Measurements from ENCODE around the gene CSNK1D.

The CSNK1D gene

DNA sequence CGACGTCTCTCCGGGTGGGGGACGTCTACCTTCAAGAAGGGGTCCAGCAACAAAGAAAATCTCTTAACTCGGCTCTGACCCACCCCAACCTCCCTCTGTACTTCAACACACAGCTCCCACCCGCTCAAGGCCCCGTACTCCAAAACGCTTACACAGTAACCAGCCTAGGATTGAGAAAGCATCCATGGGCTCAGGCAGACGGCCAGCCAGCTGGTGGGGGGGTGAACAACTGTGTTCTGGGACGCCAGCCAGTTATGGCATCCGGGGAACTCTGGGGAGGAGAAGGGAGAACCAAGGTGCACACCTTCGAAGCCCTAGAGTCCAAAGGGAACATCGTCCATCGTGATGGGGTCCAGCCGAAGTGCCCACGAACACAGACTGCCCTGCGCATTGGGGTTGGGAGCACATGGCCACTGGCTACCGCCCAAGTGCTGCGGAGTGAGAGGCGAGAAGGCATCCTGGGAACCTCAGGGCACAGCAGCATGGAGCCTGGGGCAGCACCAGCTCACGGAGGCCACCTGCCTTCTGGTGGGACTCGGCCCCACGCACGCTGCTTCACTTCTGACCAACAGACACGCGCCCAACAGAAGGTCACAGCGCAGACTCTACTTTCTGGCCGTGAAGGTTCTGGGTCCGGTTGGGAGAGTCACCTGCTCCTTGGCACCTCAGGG, 30.4 kb downstream of the CSNK1D start:
- TF ChIP-seq, protein P1, sequence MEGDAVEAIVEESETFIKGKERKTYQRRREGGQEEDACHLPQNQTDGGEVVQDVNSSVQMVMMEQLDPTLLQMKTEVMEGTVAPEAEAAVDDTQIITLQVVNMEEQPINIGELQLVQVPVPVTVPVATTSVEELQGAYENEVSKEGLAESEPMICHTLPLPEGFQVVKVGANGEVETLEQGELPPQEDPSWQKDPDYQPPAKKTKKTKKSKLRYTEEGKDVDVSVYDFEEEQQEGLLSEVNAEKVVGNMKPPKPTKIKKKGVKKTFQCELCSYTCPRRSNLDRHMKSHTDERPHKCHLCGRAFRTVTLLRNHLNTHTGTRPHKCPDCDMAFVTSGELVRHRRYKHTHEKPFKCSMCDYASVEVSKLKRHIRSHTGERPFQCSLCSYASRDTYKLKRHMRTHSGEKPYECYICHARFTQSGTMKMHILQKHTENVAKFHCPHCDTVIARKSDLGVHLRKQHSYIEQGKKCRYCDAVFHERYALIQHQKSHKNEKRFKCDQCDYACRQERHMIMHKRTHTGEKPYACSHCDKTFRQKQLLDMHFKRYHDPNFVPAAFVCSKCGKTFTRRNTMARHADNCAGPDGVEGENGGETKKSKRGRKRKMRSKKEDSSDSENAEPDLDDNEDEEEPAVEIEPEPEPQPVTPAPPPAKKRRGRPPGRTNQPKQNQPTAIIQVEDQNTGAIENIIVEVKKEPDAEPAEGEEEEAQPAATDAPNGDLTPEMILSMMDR (IDR thresholded peaks at IDR 0.05; ENCODE audit: insufficient read depth, low read depth, low read length, missing control alignments) = no peak
- no peak overlapping the region for H3K4me3 ChIP-seq (ENCODE audit: low read depth, low read length)
- no peak for DNase-seq (ENCODE audit: low read depth)

DNA sequence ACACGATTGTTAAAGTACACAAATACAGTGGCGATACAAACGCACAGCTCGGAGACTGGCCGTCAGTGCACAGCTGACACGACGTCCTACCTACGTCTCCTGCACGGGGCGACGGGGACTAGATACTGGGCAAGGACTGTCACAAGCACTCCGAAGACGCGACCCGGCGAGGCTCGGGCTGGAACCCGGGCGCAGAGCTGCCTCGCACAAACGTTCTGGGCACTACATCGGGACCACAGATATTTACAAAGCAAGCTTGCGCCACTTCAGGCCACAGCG, 30.9 kb downstream of the CSNK1D start:
- no peak for DNase-seq (ENCODE audit: low read depth)
- no peak overlapping the region for H3K4me3 ChIP-seq (ENCODE audit: low read depth, low read length)

DNA sequence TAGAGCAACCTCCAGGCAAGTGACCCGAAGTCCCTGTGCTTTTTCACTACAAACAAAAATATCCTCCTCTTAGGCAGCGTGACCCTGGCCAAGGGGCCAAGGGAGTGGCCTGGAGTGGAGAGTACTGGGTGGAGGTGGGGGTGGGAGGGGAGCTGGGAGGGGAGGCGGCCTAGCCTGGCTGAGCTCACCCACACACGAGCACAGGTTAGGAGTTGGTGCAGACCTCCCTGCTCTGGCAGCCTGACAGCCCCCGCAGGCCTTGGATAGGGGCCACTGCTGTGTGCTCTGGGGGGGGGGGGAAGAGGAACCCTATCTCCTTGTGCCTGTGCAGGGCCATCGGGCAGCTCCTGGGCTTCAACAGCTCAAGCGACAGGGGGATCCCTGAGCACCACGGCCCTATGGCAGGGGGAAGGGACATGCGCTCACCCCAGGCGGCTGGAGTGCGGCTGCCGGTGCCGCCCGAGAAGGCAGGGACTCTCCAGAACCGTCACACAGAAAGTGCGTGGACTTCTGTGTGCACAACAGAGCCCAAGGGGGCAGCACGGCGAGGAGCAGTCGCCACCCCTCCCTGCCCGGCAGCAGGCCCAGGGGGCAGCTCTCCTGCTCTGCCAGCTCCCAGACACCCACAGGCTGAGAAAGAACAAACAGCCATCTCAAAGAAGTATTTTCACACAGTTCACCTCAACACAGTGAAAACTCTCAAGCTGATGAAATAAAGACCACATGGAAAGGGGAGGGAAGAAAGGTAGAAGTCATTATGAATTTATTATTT, 31.4 kb downstream of the CSNK1D start:
- H3K4me3 ChIP-seq (ENCODE audit: low read depth, low read length) = no peak overlapping the region
- TF ChIP-seq, protein P1 (IDR thresholded peaks at IDR 0.05; ENCODE audit: insufficient read depth, low read depth, low read length, missing control alignments) = no peak
- DNase-seq (ENCODE audit: low read depth) = peak; percentile 46

More for the DNA sequence above, 30.9 kb downstream of the CSNK1D start:
- TF ChIP-seq, protein P1 (IDR thresholded peaks at IDR 0.05; ENCODE audit: insufficient read depth, low read depth, low read length, missing control alignments) = no peak

DNA sequence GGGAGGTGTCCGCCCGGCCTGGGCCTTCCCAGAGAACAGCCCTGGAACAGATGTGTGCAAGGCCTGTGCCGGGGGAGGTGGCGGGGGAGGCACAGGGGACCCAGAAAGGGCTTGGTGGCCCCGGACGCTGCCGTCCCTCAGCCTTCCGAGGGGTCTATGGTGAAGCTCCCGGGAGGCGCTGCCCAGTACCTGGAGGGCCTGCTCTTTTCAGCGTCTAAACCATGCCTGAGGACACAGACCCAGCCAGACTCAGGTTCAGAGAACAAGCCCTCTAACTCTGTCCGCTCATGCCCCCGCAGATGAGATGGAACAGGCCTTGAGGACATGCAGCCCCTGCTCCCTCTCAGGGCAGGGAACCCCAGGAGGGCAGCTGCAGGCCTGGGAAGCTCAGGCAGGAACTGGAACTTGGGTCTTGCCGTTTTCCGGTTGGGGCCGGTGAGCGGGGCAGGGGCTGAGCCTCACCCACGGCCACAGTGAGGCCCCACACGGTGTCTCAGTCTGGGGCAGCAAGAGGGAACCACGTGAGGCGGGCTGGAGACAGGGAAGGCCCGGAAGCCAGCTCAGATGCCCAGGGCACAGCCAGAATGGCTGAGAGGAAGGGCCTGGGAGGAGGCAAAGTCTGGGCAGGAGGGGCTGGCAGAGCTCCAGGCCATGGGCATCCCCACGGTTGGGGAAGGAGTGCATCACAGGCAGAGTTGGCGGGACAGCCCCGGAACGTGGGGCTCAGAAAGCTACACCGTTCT, 32.1 kb downstream of the CSNK1D start:
- DNase-seq (ENCODE audit: low read depth) = no peak
- TF ChIP-seq, protein P1 (IDR thresholded peaks at IDR 0.05; ENCODE audit: insufficient read depth, low read depth, low read length, missing control alignments) = no peak
- H3K4me3 ChIP-seq (ENCODE audit: low read depth, low read length) = no peak overlapping the region

DNA sequence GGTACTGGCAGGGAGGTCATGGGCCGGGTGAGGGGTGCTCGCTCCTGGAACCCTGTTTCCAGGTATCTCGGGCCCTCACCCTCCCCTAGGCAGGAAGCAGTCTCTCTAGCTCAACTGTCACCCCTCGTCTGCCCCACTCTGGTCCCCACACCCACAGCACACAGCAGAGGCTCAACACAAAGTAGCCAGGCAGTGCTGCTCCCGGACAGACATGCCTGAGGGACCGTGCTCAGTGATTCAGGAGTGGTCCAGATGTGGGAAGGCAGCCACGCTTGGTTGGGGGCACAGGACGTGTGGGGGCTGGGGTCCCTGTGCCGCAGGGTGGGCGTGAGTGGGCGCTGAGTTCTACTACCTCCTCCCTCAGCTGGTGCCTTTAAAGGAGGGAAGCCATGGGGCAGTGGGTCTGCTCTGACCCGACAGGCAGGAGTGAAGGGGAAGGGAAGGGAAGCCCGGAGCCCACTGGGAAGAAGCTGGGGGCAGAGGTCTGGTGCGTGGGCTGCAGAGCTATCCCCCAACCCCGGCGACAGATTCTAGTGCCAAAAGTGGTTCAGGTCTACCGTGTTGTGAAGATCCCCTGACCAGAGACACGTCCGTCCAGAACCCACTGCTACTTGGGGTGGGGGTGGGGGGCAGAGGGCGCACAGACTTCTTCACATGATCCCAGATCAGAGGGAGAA, 32.9 kb downstream of the CSNK1D start:
- TF ChIP-seq, protein P1 (IDR thresholded peaks at IDR 0.05; ENCODE audit: insufficient read depth, low read depth, low read length, missing control alignments) = no peak
- DNase-seq (ENCODE audit: low read depth) = no peak
- no peak overlapping the region for H3K4me3 ChIP-seq (ENCODE audit: low read depth, low read length)

DNA sequence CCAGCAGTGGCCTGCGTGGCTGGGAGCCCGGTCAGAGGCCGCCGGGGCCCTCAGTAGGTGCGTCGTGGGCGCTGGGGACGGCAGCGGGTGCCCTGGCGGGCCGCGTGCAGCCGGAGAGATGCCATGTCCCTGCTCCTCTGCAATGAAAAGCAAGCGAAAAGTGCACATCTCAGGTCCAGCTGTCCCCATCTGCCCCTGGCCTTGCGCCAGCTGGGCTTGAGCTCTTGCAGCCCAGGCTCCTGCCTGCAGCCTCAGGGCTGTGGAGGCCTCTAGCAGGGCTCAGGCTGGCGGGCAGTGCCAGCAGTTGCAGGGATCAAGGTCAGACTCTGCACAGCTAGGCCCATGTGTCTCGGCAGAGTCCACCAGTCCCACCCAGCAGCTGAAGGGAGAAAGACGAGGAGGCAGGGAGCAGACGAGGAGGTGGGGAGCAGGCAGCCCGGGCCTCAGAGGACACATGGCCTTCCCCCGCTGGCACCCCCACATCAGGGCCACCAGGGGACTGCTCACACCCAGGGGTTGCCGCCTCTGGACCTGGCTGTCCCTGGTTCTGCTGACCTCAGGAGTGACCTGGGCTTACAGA, 33.5 kb downstream of the CSNK1D start:
- TF ChIP-seq, protein P1 (IDR thresholded peaks at IDR 0.05; ENCODE audit: insufficient read depth, low read depth, low read length, missing control alignments) = no peak
- no peak for DNase-seq (ENCODE audit: low read depth)
- H3K4me3 ChIP-seq (ENCODE audit: low read depth, low read length) = no peak overlapping the region

All from GM12865 (cell line).